HEK293T (cell line): Measurements from ENCODE around the gene MRPL21.
A peak's percentile ranks its signal among the peaks of the same experiment; 100 is the strongest.

Experiments used
- CTCF ChIA-PET: fragments of 350-600 bp; formaldehyde crosslinking; extraction: SDS; loops from one replicate; lab custom pipeline; 2021; ENCODE audit warnings: antibody characterized with exemption, inconsistent platforms; lab: Yijun Ruan, JAX
- POLR2A ChIA-PET: fragments of 350-600 bp; formaldehyde crosslinking; extraction: SDS; loops from one replicate; lab custom pipeline; 2020; ENCODE audit warnings: antibody characterized with exemption, inconsistent platforms; lab: Yijun Ruan, JAX
- DNase-seq: peaks from one replicate; pipeline ENCODE4 v3.0.0; 2012; ENCODE audit warnings: mixed read lengths; ENCODE audit errors: extremely low spot score
- ARNT ChIP-seq: fragments of 450-650 bp; IDR thresholded peaks from 2 replicates; pipeline ENCODE4 v1.6.1; 2017; ENCODE audit warnings: mild to moderate bottlenecking
- BHLHE40 ChIP-seq: fragments of 450-650 bp; IDR thresholded peaks from 2 replicates; pipeline ENCODE4 v1.6.1; 2016; ENCODE audit warnings: mild to moderate bottlenecking, moderate library complexity, borderline replicate concordance
- CTBP1 ChIP-seq: fragments of 450-650 bp; IDR thresholded peaks from 2 replicates; pipeline ENCODE4 v1.6.1; 2016; ENCODE audit warnings: borderline replicate concordance
- ELF4 ChIP-seq: fragments of 450-650 bp; IDR thresholded peaks from 2 replicates; pipeline ENCODE4 v1.6.1; 2017; ENCODE audit warnings: antibody characterized with exemption
- FOXA1 ChIP-seq: fragments of 450-650 bp; IDR thresholded peaks from 2 replicates; pipeline ENCODE4 v1.6.1; 2016; ENCODE audit warnings: mild to moderate bottlenecking
- FOXK2 ChIP-seq: fragments of 450-650 bp; IDR thresholded peaks from 2 replicates; pipeline ENCODE4 v1.6.1; 2016; ENCODE audit warnings: mild to moderate bottlenecking
- FOXM1 ChIP-seq: fragments of 450-650 bp; IDR thresholded peaks from 2 replicates; pipeline ENCODE4 v1.6.1; 2017; ENCODE audit warnings: mild to moderate bottlenecking, borderline replicate concordance
- HDGF ChIP-seq: fragments of 450-650 bp; IDR thresholded peaks from 2 replicates; pipeline ENCODE4 v1.6.1; 2017; ENCODE audit warnings: antibody characterized with exemption, borderline replicate concordance
- L3MBTL2 ChIP-seq: fragments of 450-650 bp; conservative IDR thresholded peaks from 2 replicates; pipeline ENCODE4 v1.6.1; 2016; ENCODE audit warnings: mild to moderate bottlenecking
- LEF1 ChIP-seq: fragments of 450-650 bp; IDR thresholded peaks from 2 replicates; pipeline ENCODE4 v1.6.1; 2017; ENCODE audit warnings: mild to moderate bottlenecking, borderline replicate concordance
- NFRKB ChIP-seq: fragments of 450-650 bp; IDR thresholded peaks from 2 replicates; pipeline ENCODE4 v1.6.1; 2016; ENCODE audit warnings: mild to moderate bottlenecking, moderate library complexity
- PKNOX1 ChIP-seq: fragments of 450-650 bp; IDR thresholded peaks from 2 replicates; pipeline ENCODE4 v1.6.1; 2016
- SP1 ChIP-seq: fragments of 450-650 bp; IDR thresholded peaks from 2 replicates; pipeline ENCODE4 v1.6.1; 2017
- SUZ12 ChIP-seq: fragments of 450-650 bp; IDR thresholded peaks from 2 replicates; pipeline ENCODE4 v1.6.1; 2016; ENCODE audit warnings: mild to moderate bottlenecking
- TARDBP ChIP-seq: fragments of 450-650 bp; IDR thresholded peaks from 2 replicates; pipeline ENCODE4 v1.6.1; 2016
- ZNF384 ChIP-seq: fragments of 450-650 bp; IDR thresholded peaks from 2 replicates; pipeline ENCODE4 v1.6.1; 2016

Gene MRPL21

GRCh38 chr11:68905421-68906360 lies 2.1 kb upstream of the MRPL21 start:
- CTCF ChIA-PET, result interaction anchor here (0.6 kb wide), 1 partner anchor 797 kb away, joined by 5 read pairs; no protein-coding TSS in a partner anchor
- POLR2A ChIA-PET, result interaction anchor here (1.2 kb wide), 1 partner anchor 142 kb away, joined by 3 read pairs; the partner anchor contains the start of gene TPCN2
- TF ChIP-seq ARNT, result no peak
- TF ChIP-seq TARDBP, result no peak
- TF ChIP-seq HDGF, result no peak
- peak; percentile 33; the same call in 1 of the 2 replicates for TF ChIP-seq PKNOX1
- TF ChIP-seq BHLHE40, result no peak
- no peak for TF ChIP-seq FOXA1
- no peak for TF ChIP-seq LEF1
- TF ChIP-seq ELF4, result no peak
- DNase-seq, result no peak

GRCh38 chr11:68904248-68904847 lies 716 bp upstream of the MRPL21 start:
- no peak for TF ChIP-seq LEF1
- TF ChIP-seq SP1, result no peak
- TF ChIP-seq FOXA1, result no peak
- TF ChIP-seq SUZ12, result no peak
- TF ChIP-seq PKNOX1, result no peak
- TF ChIP-seq TARDBP, result no peak
- no peak for TF ChIP-seq HDGF
- POLR2A ChIA-PET, result interaction anchor here (0.9 to 2.4 kb wide), 4 partner anchors 9 to 144 kb away, joined by 3 to 11 read pairs (median 3); partner anchors contain the start of gene TPCN2
- CTCF ChIA-PET, result no interaction called here
- peak; percentile 29 for DNase-seq

- CTCF ChIA-PET, result no interaction called here
- POLR2A ChIA-PET, result no interaction called here
- no peak for TF ChIP-seq ELF4
- no peak for DNase-seq
Measured at GRCh38 chr11:68900835-68901381, 2.7 kb downstream of the MRPL21 start.

GRCh38 chr11:68897441-68897840 lies 6.2 kb downstream of the MRPL21 start:
- CTCF ChIA-PET, result no interaction called here
- TF ChIP-seq LEF1, result no peak
- TF ChIP-seq TARDBP, result no peak
- no peak for TF ChIP-seq SUZ12
- POLR2A ChIA-PET, result no interaction called here
- no peak for DNase-seq

- DNase-seq, result no peak
- POLR2A ChIA-PET, result no interaction called here
- TF ChIP-seq ELF4 (no peak), ZNF384 (no peak)
- CTCF ChIA-PET, result no interaction called here
Measured at GRCh38 chr11:68896171-68896959, 7.3 kb downstream of the MRPL21 start.

- no peak for DNase-seq
- POLR2A ChIA-PET, result no interaction called here
- CTCF ChIA-PET, result no interaction called here
- no peak for TF ChIP-seq NFRKB
- no peak for TF ChIP-seq FOXM1
- no peak for TF ChIP-seq CTBP1
- no peak for TF ChIP-seq ZNF384
- TF ChIP-seq BHLHE40, result no peak
- no peak for TF ChIP-seq FOXA1
- TF ChIP-seq FOXK2, result no peak
- TF ChIP-seq ELF4, result no peak
- TF ChIP-seq SUZ12, result no peak
- no peak for TF ChIP-seq HDGF
- TF ChIP-seq ARNT, result no peak
Measured at GRCh38 chr11:68893282-68893681, 10.3 kb downstream of the MRPL21 start.

GRCh38 chr11:68892576-68892975 lies 11.1 kb downstream of the MRPL21 start:
- no peak for TF ChIP-seq NFRKB
- no peak for TF ChIP-seq FOXA1
- no peak for TF ChIP-seq ARNT
- no peak for TF ChIP-seq SP1
- no peak for TF ChIP-seq L3MBTL2
- no peak for TF ChIP-seq HDGF
- TF ChIP-seq ELF4, result no peak
- no peak for TF ChIP-seq PKNOX1
- no peak for TF ChIP-seq SUZ12
- no peak for TF ChIP-seq ZNF384
- no peak for TF ChIP-seq FOXK2
- TF ChIP-seq CTBP1, result no peak
- TF ChIP-seq TARDBP, result no peak
- no peak for TF ChIP-seq FOXM1
- TF ChIP-seq BHLHE40, result no peak
- TF ChIP-seq LEF1, result no peak
- no peak for DNase-seq
- ChIA-PET POLR2A (no interaction called here), CTCF (no interaction called here)
